Activated gamma-delta T cell (primary cell): ENCODE measurements around the gene ENTPD1.
A peak's percentile ranks its signal among the peaks of the same experiment; 100 is the strongest.
"Not testable (repeated sequence)": the region's sequence is repeated elsewhere in the genome, so short reads cannot be mapped to it uniquely, and the experiment has no call there.

Experiments used
- DNase-seq: peaks from one replicate; lab custom pipeline; 2025; lab: John Stamatoyannopoulos, UW

Gene ENTPD1

DNA sequence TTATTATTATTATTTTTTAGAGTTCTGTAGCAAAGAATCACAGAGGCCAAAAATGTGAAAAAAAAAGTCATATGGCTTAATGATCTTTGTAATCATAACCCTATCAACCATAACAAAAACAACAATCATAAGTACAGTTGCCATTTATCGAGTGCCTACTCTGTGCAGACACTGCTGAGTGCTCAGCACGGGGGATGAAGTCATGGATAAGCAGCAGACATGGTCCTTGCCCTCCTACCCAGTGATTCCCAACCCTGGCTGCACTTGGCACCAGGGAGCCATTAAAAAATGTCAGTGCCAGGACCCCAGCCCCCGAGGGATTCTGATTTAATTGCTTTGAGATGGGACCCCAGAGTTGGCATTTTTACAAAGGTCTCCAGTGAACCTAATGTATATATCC is 38.2 kb downstream of the ENTPD1 start:
- no peak for DNase-seq

DNA sequence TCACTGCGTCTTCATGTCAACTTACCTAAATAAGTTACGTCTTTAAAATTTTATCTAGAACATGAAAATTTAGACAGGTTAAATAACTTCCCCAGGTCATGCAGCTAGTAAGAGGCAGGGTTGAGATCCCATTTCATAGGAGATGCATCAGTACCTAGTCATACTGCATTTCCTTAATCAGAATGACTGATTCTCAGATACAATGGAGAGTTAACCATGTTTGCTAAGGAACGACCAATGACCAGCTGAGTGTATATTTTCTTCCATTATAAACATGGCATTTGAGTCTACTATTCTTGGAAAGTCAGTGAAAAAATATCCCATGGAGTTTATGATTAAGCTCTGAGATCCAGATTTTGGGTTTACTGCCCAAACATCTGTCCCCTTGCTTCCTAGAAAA is 39.6 kb downstream of the ENTPD1 start:
- no peak for DNase-seq

DNA sequence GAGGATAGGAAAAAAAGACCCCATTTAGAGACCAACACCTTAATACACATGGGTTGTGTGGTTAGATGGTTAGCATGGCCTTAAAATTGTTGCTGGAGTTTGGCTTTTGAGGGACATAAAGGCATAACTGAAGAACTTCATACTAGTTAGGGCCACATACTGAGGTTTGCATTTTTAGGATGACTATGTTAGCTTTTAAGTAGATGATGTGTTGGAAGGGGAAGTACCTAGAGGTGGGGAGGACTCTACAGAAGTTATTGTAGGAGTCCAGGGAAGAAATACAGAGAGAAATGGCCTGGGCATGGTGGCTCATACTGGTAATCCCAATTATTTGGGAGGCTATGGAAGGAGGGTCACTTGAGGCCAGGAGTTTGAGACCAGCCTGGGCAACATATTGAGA is 40.5 kb downstream of the ENTPD1 start:
- no peak for DNase-seq

DNA sequence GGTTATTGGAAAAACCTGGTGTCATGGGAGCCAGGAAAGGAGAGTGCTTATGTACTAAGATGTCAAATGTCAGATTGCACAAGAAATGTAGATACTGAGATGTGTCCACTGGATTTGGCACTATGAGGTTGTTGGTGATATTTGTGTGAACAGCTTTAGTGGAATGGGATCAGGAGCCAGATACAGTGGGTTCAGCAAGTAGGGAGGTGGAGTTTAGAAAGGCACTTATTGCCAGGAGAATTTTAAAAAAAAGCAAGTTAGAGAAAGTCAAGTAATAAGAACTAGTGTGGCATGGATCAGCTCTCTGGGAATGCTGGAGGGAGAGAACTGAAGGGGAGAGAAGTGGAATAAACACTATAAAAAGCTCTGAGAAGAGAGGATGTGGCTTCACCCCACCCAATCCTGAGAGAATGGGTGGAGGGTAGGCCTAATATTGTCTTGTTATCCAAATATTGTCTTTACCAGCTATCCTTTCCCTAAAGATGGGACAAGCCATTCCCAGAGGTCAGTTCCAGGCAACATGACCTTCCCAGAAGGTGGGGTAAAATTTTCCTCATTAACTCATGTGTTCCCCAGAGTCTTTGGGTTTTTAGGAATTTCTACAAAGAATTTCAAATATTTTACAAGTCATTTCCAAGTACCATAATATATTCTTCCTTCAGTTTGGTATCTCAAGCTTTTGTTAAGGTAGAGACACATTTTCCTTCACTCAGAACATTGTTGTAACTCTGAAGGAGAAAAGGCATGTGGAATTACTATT is 42.3 kb downstream of the ENTPD1 start:
- DNase-seq = no peak

DNA sequence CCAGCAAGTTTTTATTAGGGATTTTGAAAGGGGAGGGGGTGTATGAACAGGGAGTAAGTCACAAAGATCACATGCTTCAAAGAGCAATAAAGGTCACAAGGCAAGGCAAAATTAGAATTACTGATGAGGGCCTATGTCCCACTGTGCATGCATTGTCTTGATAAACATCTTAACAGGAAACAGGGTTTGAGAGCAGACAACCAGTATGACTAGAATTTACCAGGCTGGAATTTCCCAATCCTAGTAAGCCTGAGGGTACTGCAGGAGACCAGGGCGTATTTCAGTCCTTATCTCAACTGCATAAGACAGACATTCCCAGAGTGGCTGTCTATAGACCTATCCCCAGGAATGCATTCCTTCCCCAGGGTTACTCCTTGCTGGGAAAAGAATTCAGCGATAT is 44.3 kb downstream of the ENTPD1 start:
- not testable (repeated sequence) for DNase-seq

DNA sequence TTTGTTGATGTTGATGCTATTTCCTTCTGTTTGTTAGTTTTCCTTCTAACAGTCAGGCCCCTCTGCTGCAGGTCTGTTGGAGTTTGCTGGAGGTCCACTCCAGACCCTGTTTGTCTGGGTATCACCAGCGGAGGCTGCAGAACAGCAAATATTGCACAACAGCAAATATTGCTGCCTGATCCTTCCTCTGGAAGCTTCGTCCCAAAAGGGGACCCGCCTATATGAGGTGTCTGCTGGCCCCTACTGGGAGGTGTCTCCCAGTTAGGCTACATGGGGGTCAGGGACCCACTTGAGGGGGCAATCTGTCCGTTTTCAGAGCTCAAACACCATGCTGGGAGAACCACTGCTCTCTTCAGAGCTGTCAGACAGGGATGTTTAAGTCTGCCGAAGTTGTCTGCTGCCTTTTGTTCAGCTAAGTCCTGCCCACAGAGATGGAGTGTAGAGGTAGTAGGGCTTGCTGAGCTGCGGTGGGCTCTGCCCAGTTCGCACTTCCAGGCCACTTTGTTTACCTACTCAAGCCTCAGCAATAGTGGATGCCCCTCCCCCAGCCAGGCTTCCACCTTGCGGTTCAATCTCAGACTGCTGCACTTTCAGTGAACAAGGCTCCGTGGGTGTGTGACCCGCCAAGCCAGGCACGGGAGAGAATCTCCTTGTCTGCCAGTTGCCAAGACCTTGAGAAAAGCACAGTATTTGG is 50.9 kb downstream of the ENTPD1 start:
- not testable (repeated sequence) for DNase-seq

DNA sequence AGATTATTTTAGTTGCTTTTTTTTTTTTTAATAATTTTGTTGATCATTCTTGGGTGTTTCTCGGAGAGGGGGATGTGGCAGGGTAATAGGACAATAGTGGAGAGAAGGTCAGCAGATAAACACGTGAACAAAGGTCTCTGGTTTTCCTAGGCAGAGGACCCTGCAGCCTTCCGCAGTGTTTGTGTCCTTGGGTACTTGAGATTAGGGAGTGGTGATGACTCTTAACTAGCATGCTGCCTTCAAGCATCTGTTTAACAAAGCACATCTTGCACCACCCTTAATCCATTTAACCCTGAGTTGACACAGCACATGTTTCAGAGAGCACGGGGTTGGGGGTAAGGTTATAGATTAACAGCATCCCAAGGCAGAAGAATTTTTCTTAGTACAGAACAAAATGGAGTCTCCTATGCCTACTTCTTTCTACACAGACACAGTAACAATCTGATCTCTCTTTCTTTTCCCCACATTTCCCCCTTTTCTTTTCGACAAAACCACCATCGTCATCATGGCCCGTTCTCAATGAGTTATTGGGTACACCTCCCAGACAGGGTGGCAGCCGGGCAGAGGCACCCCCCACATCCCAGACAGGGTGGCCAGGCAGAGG is 52.8 kb downstream of the ENTPD1 start:
- DNase-seq = not testable (repeated sequence)

DNA sequence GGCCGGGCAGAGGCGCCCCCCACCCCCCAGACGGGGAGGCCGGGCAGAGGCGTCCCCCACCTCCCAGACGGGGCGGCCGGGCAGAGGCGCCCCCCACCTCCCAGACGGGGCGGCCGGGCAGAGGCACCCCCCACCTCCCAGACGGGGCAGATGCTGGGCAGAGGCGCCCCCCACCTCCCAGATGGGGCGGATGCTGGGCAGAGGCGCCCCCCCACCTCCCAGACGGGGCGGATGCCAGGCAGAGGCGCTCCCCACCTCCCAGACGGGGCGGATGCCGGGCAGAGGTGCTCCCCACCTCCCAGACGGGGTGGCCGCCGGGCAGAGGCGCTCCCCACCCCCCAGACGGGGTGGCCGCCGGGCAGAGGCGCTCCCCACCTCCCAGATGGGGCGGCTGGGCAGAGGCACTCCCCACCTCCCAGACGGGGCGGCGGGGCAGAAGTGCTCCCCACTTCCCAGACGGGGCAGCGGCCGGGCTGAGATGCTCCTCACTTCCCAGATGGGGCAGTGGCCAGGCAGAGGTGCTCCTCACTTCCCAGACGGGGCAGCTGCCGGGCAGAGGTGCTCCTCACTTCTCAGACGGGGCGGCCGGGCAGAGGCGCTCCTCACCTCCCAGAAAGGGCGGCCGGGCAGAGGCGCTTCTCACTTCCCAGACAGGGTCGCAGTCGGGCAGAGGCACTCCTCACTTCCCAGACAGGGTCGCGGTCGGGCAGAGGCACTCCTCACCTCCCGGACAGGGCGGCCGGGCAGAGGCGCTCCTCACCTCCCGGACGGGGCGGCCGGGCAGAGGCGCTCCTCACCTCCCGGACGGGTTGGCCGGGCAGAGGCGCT is 53.6 kb downstream of the ENTPD1 start:
- DNase-seq = peak; percentile 12

DNA sequence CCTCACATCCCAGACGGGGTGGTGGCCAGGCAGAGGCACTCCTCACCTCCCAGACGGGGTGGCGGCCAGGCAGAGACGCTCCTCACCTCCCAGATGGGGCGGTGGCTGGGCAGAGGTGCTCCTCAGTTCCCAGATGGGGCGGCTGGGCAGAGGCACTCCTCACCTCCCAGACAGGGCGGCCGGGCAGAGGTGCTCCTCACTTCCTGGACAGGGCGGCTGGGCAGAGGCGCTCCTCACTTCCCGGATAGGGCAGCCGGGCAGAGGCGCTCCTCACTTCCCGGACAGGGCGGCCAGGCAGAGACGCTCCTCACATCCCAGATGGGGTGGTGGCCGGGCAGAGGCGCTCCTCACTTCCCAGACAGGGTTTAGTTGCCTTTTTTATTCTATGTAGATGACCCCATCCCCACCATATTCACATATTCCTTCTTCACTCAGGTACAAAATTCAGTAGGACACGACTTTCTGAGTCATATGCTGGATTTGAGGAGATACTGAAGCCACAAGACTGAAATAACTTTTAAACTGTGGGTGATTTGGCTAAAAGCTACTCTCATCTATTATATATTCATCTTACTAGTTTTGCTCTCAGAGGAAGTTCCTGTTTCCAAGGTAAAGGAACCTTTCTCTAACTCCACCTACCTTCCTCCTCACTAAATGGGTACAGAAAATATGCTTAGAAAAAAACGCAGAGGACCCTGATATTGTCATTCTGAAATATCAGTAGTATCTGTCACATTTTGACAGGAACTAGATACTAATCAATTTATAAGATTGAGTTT is 54.4 kb downstream of the ENTPD1 start:
- no peak for DNase-seq

DNA sequence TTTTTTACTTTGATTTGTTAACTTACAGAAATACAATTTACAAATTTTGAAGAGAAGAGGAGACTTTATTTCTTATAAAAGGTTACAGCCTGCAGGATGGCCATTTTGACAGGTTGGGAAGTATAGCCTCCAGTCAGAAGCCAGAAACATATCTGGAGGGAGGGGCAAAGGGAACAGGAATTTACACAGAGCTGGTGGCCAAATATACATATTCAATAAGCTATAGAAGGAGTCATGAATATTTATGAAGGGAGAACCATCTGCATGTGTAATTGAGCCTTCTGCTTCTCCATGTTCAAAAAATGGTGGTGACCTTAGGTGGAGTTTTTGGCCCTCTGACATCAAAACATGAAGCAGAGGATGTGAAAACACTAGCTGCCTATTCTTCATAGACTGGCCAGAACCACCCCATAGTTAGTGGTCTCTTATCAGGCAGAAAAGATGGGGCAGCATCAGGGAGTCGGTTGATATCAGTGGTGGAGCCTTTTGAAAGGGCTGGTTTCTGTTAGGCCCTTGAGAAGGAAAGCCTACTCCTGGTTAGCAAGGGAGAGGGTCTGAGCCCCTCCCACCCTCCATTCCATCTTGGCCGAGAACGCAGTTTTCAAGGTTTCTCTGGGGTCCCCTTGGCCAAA is 57.2 kb downstream of the ENTPD1 start:
- DNase-seq = no peak

DNA sequence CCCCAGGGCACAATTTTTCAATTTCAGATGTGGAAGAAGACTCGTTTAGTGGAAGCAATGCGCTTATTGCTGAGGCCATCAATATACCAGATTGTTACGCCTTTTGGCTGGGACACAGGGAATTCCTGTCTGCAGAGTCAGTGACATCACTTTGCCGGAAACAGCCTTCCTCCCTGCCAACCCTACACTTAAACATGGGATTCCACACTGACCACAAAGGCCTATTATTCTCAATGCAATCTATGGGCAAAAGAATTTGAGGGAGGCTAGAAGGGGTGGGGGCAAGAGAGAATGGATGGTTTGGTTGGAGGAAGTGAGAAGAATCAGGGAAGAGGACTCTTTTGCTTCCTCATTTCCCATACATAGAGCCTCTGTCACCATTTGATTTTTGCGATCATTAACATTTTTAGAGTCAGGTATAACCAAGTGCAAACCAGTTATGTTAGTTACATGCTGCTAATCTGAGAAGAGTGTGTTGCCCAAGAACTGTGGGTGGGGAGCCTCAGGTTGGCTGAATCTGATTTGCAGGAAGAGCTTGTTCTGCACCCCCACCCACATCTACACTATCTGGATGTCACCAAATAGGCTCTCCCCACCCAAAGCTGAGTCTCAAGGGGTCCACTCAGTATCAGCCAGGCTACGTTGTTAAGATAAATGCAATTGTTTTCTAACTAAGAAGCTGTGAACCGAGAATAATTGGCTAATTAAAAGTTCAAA is 58.2 kb downstream of the ENTPD1 start:
- DNase-seq = no peak

DNA sequence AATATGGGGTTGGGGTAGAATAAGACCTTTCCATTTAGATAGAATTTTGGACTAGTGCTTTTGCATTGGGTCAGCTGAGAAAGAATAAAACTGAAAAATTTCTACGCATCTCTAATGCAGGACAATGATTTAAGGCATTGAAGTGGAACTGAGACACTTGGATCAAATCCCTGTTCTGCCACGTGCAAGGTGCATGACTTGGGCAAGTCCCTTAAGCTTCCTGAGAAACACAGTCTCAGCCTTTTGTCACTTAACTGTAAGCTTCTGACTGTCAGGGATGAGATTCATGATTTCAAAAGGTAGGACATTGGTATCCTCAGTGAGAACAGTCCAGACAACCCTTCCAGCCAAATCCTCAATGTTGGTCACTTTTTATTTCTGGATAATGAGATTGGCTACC is 59.2 kb downstream of the ENTPD1 start:
- no peak for DNase-seq

DNA sequence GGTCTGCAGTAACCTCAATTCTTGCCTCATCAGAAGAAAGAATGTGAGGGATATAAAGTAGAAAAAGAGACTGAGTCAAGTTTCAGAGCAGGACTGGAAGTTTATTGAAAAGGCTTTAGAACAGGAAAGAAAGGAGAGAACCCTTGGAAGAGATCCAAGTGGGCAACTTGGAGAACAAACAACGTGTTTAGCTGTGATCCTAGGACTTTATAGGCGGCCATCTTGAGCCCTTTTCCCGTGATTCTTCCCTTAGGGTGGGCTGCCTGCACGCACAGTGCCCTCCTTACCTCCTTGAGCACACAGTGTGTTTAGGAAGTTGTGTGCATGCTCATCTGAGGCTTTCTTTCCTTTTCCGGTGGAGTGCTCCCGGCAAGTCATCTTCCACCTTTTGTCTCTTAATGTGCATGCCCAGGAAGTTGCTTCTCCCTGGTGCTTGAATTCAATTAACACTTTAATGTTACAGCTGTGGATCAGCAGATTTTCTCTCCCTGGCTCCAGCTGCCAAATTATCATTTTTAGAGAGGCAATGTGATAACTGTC is 59.8 kb downstream of the ENTPD1 start:
- DNase-seq = no peak

DNA sequence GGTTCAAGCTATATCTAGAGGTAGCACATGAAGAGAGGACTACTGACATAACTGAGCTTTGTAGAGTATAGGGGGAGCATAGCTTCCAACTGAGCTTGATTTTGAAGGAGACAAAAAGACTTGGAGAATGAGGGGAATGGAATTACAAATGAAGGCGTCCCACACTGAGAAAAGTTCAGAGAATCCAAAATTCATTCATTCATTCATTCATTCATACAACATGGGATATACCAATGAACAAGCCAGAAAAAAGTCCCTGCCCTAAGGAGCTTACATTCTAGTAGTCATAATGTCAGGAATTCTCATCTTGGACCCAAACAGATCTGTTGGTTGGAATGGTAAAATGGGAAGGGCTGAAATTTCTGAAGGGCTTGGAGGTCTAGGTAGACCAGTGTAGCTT is 62.0 kb downstream of the ENTPD1 start:
- no peak for DNase-seq

DNA sequence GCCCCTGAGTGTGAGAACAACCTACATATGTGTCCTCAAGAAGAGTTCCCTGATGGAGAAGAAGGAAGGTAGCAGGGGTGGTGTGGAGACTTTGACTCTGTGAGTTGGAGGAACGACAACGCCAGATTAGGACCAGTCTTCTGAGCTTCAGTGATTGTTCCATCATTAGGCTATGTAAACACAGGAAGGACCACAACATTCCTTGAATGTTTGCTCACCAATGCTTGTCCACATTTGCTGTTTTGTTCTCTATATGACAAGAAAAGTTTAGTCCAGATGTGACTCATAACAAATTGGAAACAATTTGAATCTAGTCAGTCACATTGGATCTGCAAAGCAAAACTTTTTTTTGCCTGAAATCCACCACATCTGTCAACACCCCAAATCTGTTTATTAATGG is 62.7 kb downstream of the ENTPD1 start:
- no peak for DNase-seq

DNA sequence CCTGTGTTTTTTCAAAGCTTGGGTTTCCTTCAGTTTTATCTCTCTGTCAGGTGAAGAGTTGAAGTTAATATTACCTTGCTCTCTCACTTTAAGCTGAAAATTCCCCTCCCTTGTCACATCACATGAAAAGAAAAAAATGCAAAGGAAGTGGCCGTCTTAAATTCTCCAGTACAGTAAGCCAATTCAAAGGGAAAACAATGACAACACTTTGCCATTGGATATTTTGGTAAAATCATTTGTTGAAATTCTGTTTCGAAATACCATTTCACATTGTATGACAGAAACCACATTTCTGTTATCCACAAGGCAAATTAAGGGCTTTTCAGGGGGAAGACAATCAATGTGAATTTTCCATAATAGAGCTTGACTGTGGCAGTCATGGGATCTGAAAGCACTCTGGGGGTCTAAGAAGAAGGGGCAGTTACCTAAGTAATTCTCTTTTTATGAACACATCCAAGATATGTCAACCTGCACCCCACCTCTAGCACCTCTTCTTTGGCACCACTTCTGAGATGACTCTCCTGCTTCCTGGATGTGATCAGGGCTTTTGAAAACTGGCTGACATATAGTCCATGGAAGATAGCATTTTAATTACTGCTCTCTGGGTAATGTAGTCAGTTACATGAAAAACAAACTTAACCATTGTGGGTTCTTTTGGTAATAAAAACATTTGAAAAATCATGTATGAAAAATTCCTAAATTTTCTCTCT is 63.8 kb downstream of the ENTPD1 start:
- DNase-seq = no peak

DNA sequence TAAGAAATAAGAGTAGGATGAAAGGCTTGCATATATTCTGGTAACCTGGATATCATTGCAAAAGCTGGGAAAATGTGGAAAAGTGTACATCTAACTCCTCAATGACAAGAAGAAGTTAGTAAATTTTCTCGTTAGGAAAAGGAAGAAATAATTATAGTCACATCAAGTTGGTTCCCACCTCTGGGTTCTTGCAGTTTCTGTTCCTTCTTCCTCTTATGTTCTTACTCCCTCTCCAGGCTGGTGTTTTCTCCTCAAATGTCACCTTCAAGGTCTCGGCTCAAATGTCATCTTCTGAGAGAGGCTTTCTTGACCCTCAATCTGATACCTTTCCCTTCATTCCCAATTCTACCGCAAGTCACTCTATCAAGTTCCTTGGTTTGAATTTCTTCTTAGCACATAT is 64.4 kb downstream of the ENTPD1 start:
- no peak for DNase-seq

DNA sequence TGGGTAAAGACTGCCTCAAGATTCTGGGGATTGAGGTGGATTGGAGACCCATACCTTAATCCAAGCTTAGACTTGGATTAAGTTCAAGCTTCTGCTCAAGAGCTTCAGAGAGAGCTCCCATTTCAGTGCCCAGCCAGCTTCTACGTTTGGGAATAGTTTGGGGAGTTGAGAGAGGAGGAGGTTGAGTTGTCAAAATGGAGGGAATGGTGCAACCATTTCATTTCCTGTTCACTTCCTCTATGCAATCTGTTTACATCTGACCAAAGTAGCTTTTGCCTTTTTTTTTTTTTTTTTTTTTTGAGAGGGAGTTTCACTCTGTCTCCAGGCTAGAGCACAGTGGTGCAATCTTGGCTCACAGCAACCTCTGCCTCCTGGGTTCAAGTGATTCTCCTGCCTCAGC is 65.8 kb downstream of the ENTPD1 start:
- DNase-seq = no peak

DNA sequence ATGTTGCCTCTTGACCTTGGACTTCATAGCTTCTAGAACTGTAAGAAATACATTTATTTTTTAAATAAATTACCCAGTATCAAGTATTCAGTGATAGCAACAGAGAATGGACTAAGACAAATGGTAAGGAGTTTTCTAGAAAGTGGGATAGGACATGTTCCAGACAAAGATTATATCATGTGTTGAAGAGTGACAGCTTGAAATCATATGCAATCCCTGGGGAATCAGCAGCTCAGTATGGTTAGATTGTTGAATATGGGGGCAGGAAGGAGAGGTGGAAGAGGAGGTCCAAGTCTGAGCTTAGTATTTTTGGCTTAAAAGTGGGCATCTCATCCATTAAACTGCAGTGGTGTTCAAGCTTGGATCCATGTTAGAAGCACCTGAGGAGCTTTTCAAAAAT is 74.1 kb downstream of the ENTPD1 start:
- no peak for DNase-seq

DNA sequence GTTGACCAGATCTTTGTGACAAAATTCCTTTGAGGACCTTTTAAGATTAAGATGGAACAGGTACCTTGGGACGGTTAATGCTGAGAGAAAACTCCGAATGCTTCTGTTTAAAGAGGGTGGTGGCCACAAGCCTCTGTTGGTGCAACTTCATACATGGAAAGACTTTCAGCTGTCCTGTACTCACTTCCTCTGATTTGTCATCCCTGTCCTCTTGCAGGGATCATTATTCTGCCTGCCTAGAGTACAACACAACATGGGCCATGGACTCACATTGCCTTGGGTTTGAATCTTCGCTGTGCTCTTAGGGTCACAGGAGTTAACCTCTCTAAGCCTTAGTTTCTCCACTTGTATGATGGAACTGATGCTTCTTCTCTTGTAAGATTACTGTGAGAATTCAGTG is 75.1 kb downstream of the ENTPD1 start:
- no peak for DNase-seq
